K562 (cell line): Measurements from ENCODE around the gene RUNDC3A. TPM values are rescaled to one million over a fixed set of nuclear protein-coding genes. Genes with fewer than 3 reads are reported as not detected.

Experiments
- DNMT1 ChIP-seq: fragments of 450-650 bp; IDR thresholded peaks from 2 replicates; pipeline ENCODE4 v1.6.1; 2016; ENCODE audit warnings: antibody characterized with exemption, mild to moderate bottlenecking
- ESRRA ChIP-seq: fragments of 450-650 bp; IDR thresholded peaks from 2 replicates; pipeline ENCODE4 v1.6.1; 2014; ENCODE audit warnings: low read depth, mild to moderate bottlenecking, moderate library complexity, borderline replicate concordance
- FOXJ3 ChIP-seq: sonication (generic); formaldehyde crosslinking; IDR thresholded peaks from 2 replicates; pipeline ENCODE4 v1.4.0; 2020; ENCODE audit warnings: mild to moderate bottlenecking, missing genetic modification reagents
- HNRNPL ChIP-seq: fragments of 200-400 bp; formaldehyde crosslinking; IDR thresholded peaks from 2 replicates; pipeline ENCODE4 v1.6.1; 2017; ENCODE audit warnings: low read depth, mild to moderate bottlenecking, low read length
- HNRNPLL ChIP-seq: fragments of 200-400 bp; formaldehyde crosslinking; IDR thresholded peaks from 2 replicates; pipeline ENCODE4 v1.6.1; 2017; ENCODE audit warnings: low read length, low read depth, mild to moderate bottlenecking; ENCODE audit not compliant: poor library complexity, severe bottlenecking
- KDM2B ChIP-seq: fragments of 250-450 bp; sonication (Bioruptor Pico); IDR thresholded peaks from 2 replicates; pipeline ENCODE4 v1.8.0; 2021; ENCODE audit warnings: mild to moderate bottlenecking, moderate library complexity
- POLR2AphosphoS2 ChIP-seq: IDR thresholded peaks from 2 replicates; pipeline ENCODE4 v1.6.1; 2012; ENCODE audit warnings: low read length, improper control_type of control experiment
- POLR3G ChIP-seq: IDR thresholded peaks from 2 replicates; pipeline ENCODE4 v1.6.1; 2011; ENCODE audit not compliant: insufficient read length, insufficient replicate concordance; ENCODE audit errors: extremely low read depth
- SREBF2 ChIP-seq: sonication (generic); formaldehyde crosslinking; IDR thresholded peaks from 2 replicates; pipeline ENCODE4 v1.4.0; 2020; ENCODE audit warnings: mild to moderate bottlenecking, missing genetic modification reagents
- SRSF9 ChIP-seq: fragments of 200-400 bp; formaldehyde crosslinking; IDR thresholded peaks from 2 replicates; pipeline ENCODE4 v1.6.1; 2017; ENCODE audit warnings: low read depth, low read length, borderline replicate concordance
- polyA plus RNA-seq, 8 experiments: library from polyadenylated mRNA; depleted of rRNA in 4 of 8; stranded (reverse) in 5 of 8; unstranded in 3 of 8; fragments of >200 nt; fragmentation: Nextera tagmentation in 2 of 8; fragmentation: Illumina TruSeq in 1 of 8; extraction: Ambion mirVana in 2 of 8; extraction: Trizol in 1 of 8; gene quantifications; 2 replicates each; pipeline versions ENCODE4 v1.2.1 to v1.2.3, GENCODE V29; 2011 to 2014; ENCODE audit warnings: inconsistent platforms in 1 of 8, missing spikeins in 1 of 8
- total RNA-seq, 7 experiments: library from RNA; depleted of rRNA in 6 of 7; stranded (reverse); fragments of >200 nt in 6 of 7; fragmentation: Illumina TruSeq in 2 of 7; extraction: Trizol in 2 of 7; gene quantifications; 2 replicates each; pipeline versions ENCODE4 v1.2.1 to v1.2.3, GENCODE V29; 2011 to 2021; ENCODE audit warnings: low replicate concordance in 1 of 7
- TF ChIP-seq, protein P1 (sequence below): sonication (generic); formaldehyde crosslinking; IDR thresholded peaks from 2 replicates; pipeline ENCODE4 v1.8.1; 2023; ENCODE audit warnings: missing genetic modification reagents, mild to moderate bottlenecking, borderline replicate concordance
- TF ChIP-seq, protein P2 (sequence below): sonication (generic); formaldehyde crosslinking; IDR thresholded peaks from 2 replicates; pipeline ENCODE4 v1.8.0; 2023; ENCODE audit warnings: mild to moderate bottlenecking, missing genetic modification reagents
- TF ChIP-seq, protein P3 (sequence below): IDR thresholded peaks from 2 replicates; pipeline ENCODE4 v1.6.1; 2014; ENCODE audit warnings: antibody characterized with exemption

Gene RUNDC3A
- total and polyA plus RNA-seq, 9 of the 15 experiments (the other 6 are each of a cell fraction or from before 2014, with no cell fraction given), result not detected

DNA sequence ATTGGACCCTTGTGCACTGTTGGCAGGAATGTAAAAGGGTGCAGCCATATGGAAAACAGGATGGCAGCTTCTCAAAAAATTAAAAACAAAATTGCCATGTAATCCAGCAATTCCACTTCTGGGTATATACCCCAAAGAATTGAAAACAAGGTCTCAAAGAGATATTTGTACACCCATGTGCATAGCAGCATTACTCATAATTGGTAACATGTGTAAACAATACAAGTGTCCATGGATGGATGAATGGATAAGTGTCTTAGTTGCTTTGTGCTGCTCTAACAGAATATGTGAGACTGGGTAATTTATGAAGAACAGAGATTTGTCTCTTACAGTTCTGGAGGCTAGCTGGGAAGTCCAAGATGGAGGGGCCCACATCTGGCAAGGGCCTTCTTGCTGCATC lies 3.8 kb upstream of the RUNDC3A start (continued):
- TF ChIP-seq, protein P1, sequence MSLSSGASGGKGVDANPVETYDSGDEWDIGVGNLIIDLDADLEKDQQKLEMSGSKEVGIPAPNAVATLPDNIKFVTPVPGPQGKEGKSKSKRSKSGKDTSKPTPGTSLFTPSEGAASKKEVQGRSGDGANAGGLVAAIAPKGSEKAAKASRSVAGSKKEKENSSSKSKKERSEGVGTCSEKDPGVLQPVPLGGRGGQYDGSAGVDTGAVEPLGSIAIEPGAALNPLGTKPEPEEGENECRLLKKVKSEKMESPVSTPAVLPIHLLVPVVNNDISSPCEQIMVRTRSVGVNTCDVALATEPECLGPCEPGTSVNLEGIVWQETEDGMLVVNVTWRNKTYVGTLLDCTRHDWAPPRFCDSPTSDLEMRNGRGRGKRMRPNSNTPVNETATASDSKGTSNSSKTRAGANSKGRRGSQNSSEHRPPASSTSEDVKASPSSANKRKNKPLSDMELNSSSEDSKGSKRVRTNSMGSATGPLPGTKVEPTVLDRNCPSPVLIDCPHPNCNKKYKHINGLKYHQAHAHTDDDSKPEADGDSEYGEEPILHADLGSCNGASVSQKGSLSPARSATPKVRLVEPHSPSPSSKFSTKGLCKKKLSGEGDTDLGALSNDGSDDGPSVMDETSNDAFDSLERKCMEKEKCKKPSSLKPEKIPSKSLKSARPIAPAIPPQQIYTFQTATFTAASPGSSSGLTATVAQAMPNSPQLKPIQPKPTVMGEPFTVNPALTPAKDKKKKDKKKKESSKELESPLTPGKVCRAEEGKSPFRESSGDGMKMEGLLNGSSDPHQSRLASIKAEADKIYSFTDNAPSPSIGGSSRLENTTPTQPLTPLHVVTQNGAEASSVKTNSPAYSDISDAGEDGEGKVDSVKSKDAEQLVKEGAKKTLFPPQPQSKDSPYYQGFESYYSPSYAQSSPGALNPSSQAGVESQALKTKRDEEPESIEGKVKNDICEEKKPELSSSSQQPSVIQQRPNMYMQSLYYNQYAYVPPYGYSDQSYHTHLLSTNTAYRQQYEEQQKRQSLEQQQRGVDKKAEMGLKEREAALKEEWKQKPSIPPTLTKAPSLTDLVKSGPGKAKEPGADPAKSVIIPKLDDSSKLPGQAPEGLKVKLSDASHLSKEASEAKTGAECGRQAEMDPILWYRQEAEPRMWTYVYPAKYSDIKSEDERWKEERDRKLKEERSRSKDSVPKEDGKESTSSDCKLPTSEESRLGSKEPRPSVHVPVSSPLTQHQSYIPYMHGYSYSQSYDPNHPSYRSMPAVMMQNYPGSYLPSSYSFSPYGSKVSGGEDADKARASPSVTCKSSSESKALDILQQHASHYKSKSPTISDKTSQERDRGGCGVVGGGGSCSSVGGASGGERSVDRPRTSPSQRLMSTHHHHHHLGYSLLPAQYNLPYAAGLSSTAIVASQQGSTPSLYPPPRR (CRISPR knock-in tag), result no peak
- TF ChIP-seq POLR2AphosphoS2 (no peak), HNRNPLL (no peak), SRSF9 (no peak), KDM2B (CRISPR knock-in tag) (no peak), DNMT1 (no peak), HNRNPL (no peak), SREBF2 (CRISPR knock-in tag) (no peak), FOXJ3 (CRISPR knock-in tag) (no peak), ESRRA (no peak), POLR3G (no peak)
- TF ChIP-seq, protein P2, sequence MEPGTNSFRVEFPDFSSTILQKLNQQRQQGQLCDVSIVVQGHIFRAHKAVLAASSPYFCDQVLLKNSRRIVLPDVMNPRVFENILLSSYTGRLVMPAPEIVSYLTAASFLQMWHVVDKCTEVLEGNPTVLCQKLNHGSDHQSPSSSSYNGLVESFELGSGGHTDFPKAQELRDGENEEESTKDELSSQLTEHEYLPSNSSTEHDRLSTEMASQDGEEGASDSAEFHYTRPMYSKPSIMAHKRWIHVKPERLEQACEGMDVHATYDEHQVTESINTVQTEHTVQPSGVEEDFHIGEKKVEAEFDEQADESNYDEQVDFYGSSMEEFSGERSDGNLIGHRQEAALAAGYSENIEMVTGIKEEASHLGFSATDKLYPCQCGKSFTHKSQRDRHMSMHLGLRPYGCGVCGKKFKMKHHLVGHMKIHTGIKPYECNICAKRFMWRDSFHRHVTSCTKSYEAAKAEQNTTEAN (CRISPR knock-in tag), result no peak
- TF ChIP-seq, protein P3, sequence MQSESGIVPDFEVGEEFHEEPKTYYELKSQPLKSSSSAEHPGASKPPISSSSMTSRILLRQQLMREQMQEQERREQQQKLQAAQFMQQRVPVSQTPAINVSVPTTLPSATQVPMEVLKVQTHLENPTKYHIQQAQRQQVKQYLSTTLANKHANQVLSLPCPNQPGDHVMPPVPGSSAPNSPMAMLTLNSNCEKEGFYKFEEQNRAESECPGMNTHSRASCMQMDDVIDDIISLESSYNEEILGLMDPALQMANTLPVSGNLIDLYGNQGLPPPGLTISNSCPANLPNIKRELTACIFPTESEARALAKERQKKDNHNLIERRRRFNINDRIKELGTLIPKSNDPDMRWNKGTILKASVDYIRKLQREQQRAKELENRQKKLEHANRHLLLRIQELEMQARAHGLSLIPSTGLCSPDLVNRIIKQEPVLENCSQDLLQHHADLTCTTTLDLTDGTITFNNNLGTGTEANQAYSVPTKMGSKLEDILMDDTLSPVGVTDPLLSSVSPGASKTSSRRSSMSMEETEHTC, result no peak
